Measurements from ENCODE around the gene SUSD2. TPM values are rescaled to one million over a fixed set of nuclear protein-coding genes. Genes with fewer than 3 reads are reported as not detected.

SUSD2 gene
- total and polyA plus RNA-seq, 2 experiments from 2014 or later, result 9.7 to 10.8 TPM

DNA sequence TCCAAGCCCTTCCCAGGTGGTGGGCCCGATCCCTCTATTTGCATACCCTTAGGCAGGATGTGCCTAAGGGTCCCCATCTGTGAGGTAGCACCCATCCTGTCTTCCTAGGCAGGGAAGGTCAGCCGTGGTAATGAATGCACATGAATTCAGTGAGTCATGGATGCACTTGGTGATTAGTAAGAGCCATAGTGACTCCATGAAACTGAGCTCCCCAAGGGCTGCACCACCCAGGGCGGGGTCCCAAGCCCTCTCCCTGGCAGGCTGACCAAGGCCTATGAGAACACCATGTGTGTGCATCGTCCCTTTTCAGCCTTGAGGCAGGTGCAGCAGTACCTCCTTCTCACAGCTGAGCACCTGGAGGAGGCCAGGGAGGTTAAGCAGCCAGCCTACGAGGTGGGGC lies 15.6 kb upstream of the SUSD2 start:
- H3K27ac ChIP-seq, result no peak overlapping the region
- H2AFZ ChIP-seq, result no peak overlapping the region
- WGBS (ENCODE audit: low lambda C conversion rate, missing lambda C conversion rate), result 97% methylated on average over 5 of the region's 5 CpGs
- no peaks in the 10 kb centered on the region for H3K79me2 ChIP-seq
- H3K4me1 ChIP-seq (ENCODE audit: insufficient read depth), result no peaks in the 10 kb centered on the region
- H3K4me3 ChIP-seq, result no peak overlapping the region
- no peak overlapping the region for H3K4me2 ChIP-seq
- no peaks in the 10 kb centered on the region for H4K20me1 ChIP-seq (ENCODE audit: insufficient read depth, poor library complexity, severe bottlenecking)
- H3K36me3 ChIP-seq (replicated peaks; ENCODE audit: insufficient read depth, low read depth), result no peaks in the 10 kb centered on the region
- no peaks in the 10 kb centered on the region for H3K27me3 ChIP-seq
- no peak for TF ChIP-seq EZH2 (IDR thresholded peaks at IDR 0.05; ENCODE audit: borderline replicate concordance)
- TF ChIP-seq, protein P1, sequence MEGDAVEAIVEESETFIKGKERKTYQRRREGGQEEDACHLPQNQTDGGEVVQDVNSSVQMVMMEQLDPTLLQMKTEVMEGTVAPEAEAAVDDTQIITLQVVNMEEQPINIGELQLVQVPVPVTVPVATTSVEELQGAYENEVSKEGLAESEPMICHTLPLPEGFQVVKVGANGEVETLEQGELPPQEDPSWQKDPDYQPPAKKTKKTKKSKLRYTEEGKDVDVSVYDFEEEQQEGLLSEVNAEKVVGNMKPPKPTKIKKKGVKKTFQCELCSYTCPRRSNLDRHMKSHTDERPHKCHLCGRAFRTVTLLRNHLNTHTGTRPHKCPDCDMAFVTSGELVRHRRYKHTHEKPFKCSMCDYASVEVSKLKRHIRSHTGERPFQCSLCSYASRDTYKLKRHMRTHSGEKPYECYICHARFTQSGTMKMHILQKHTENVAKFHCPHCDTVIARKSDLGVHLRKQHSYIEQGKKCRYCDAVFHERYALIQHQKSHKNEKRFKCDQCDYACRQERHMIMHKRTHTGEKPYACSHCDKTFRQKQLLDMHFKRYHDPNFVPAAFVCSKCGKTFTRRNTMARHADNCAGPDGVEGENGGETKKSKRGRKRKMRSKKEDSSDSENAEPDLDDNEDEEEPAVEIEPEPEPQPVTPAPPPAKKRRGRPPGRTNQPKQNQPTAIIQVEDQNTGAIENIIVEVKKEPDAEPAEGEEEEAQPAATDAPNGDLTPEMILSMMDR (IDR thresholded peaks at IDR 0.05; ENCODE audit: poor library complexity), result no peak
- TF ChIP-seq EZH2phosphoT487 (IDR thresholded peaks at IDR 0.05; ENCODE audit: low read depth, severe bottlenecking, unreplicated experiment), result no peak
- H3K9me3 ChIP-seq (ENCODE audit: low read depth), result no peaks in the 10 kb centered on the region
- H3K9me2 ChIP-seq (replicated peaks; ENCODE audit: insufficient read depth), result no peaks in the 10 kb centered on the region
- no peak for DNase-seq (ENCODE audit: low spot score)

DNA sequence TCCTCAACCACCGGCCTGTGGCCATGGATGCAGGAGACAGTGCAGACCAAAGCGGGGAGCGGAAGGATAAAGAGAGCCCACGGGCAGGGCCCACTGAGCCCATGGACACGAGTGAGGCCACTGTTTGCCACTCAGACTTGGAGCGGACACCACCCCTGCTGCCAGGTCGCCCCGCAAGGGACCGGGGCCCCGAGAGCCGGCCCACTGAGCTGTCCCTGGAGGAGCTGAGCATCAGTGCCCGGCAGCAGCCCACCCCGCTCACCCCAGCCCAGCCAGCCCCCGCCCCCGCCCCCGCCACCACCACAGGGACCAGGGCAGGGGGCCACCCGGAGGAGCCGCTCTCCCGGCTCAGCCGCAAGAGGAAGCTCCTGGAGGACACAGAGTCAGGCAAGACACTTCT lies 14.5 kb upstream of the SUSD2 start:
- Histone ChIP-seq H4K20me1 (ENCODE audit: insufficient read depth, poor library complexity, severe bottlenecking) (no peaks in the 10 kb centered on the region), H3K4me1 (ENCODE audit: insufficient read depth) (no peaks in the 10 kb centered on the region), H3K79me2 (no peaks in the 10 kb centered on the region), H3K4me2 (no peak overlapping the region), H3K36me3 (replicated peaks; ENCODE audit: insufficient read depth, low read depth) (no peaks in the 10 kb centered on the region), H3K9me3 (ENCODE audit: low read depth) (no peaks in the 10 kb centered on the region), H2AFZ (no peak overlapping the region), H3K27me3 (no peaks in the 10 kb centered on the region), H3K9me2 (replicated peaks; ENCODE audit: insufficient read depth) (no peaks in the 10 kb centered on the region), H3K4me3 (no peak overlapping the region), H3K27ac (no peak overlapping the region)
- TF ChIP-seq, protein P1 (IDR thresholded peaks at IDR 0.05; ENCODE audit: poor library complexity), result no peak
- TF ChIP-seq EZH2 (IDR thresholded peaks at IDR 0.05; ENCODE audit: borderline replicate concordance), result no peak
- no peak for TF ChIP-seq EZH2phosphoT487 (IDR thresholded peaks at IDR 0.05; ENCODE audit: low read depth, severe bottlenecking, unreplicated experiment)
- 98% methylated on average over 10 of the region's 20 CpGs for WGBS (ENCODE audit: low lambda C conversion rate, missing lambda C conversion rate)
- no peak for DNase-seq (ENCODE audit: low spot score)

DNA sequence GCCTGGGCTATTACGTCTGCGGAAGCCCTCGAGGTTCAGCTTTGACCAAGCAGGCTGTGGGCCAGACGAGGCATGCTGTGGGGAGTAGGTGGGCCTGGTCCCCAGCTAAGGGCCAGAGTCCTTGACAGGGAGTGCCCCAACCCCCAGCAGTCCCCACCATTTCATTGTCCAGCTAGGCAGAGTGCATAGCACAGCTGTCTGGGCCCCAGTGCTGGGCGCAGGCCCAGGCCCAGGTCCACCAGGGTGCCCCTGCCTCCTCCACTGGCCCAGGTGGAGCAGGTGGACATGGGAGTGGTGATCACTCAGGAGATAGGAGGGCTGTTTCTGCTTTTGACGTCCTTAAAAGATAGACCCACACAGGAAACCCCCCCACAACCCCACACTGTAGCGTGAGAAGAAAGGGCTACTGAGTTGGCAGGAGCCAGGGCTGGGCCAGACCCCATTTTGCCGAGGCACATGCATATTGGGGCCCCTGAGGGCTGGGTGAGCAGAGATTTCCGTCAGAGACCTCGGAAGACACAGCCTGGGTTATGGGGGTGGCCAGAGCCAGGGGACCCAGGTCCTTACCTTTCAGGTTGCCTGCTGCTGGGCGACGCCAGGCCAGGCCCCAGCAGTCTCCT lies 11.7 kb upstream of the SUSD2 start:
- Histone ChIP-seq H3K27me3 (no peaks in the 10 kb centered on the region), H3K36me3 (replicated peaks; ENCODE audit: insufficient read depth, low read depth) (no peaks in the 10 kb centered on the region), H3K9me3 (ENCODE audit: low read depth) (no peaks in the 10 kb centered on the region), H3K27ac (no peak overlapping the region), H2AFZ (no peak overlapping the region), H4K20me1 (ENCODE audit: insufficient read depth, poor library complexity, severe bottlenecking) (no peaks in the 10 kb centered on the region), H3K4me3 (no peak overlapping the region), H3K9me2 (replicated peaks; ENCODE audit: insufficient read depth) (no peaks in the 10 kb centered on the region), H3K79me2 (no peaks in the 10 kb centered on the region), H3K4me2 (no peak overlapping the region), H3K4me1 (ENCODE audit: insufficient read depth) (no peaks in the 10 kb centered on the region)
- no peak for DNase-seq (ENCODE audit: low spot score)
- TF ChIP-seq EZH2 (IDR thresholded peaks at IDR 0.05; ENCODE audit: borderline replicate concordance) (no peak), EZH2phosphoT487 (IDR thresholded peaks at IDR 0.05; ENCODE audit: low read depth, severe bottlenecking, unreplicated experiment) (no peak)
- TF ChIP-seq, protein P1 (IDR thresholded peaks at IDR 0.05; ENCODE audit: poor library complexity), result no peak
- 95% methylated on average over 12 of the region's 12 CpGs for WGBS (ENCODE audit: low lambda C conversion rate, missing lambda C conversion rate)
